HT1080 (cell line): ENCODE measurements around the gene DOCK2. TPM values are rescaled to one million over a fixed set of nuclear protein-coding genes. Genes with fewer than 3 reads are reported as not detected.
"Not testable (repeated sequence)": the region's sequence is repeated elsewhere in the genome, so short reads cannot be mapped to it uniquely, and the experiment has no call there.

Source experiments
- DNase-seq: peaks from one replicate; pipeline ENCODE4 v3.0.0-alpha.2; 2015; ENCODE audit warnings: low read depth
- total RNA-seq: library from RNA; depleted of rRNA; stranded (reverse); fragments of >200 nt; shearing (Covaris generic); gene quantifications from 2 replicates; pipeline ENCODE4 v1.2.3, GENCODE V29; 2014

DOCK2 gene
- total RNA-seq, 1 experiment from 2014 or later, result 2.1 TPM

- no peak for DNase-seq
These were observed 175.7 kb downstream of the DOCK2 start for GRCh38 chr5:169812786-169813185.

DNA sequence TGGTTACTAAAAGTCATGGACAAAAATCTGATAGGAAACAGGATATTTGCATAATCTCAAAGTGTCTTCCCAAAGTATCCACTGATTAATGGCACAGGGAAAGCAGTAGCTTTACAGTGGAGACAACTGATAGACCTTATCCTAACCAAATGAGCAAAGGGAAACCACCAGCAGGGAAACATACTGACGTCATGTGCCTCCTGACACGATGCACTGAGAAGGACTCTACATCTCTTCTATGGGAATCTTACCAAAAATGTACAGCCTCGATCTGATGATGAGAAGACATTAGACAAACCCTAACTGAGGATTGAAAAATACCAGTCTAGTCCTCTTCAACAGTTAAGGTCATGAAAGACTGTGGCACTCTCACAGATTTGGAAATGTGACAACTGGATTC, 177.0 kb downstream of the DOCK2 start:
- no peak for DNase-seq

GRCh38 chr5:169814522-169814921, 177.4 kb downstream of the DOCK2 start:
- no peak for DNase-seq

GRCh38 chr5:169817031-169817430, 180.0 kb downstream of the DOCK2 start:
- DNase-seq, result no peak

- no peak for DNase-seq
These were observed 189.5 kb downstream of the DOCK2 start for GRCh38 chr5:169826618-169827017.

DNA sequence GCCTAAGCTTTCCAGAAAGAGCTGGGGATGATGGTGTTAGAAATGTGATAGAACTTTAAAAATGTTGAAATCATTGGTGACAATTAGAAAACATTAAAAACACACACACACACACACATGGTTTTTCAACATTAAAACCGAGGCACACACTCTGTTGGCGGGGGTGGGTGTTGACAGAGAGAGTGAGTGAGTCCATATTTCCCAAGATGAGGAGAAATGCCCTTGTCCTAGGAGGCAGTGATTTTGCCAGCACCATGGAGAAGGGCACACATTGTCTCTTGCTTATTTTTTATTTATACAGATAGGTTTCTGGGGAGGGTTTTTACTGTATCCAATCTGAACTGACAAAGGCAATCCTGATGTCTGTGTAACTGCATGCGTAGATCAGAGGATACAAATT, 190.7 kb downstream of the DOCK2 start:
- no peak for DNase-seq

DNA sequence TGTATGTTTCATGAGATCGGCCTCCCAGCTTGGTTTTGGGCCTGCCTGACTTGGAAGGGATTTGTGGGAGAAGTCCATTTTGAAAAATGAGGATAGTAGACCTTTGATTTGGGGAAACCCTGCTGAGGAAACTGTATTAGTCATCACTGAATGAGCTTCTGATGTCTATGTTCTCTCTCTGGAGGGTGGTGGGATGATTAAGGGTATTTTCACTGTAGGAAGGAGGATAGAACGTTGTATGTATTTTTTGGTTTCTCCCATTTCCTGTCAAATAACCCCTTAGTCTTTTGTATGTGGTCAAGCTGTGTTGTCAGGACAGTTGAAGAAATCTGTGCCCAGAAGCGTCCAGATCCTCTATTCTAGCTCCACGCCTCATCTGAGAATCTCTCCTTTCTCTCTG, 191.3 kb downstream of the DOCK2 start:
- DNase-seq, result peak; percentile 46

GRCh38 chr5:169831331-169831730, 194.3 kb downstream of the DOCK2 start:
- DNase-seq, result no peak

- no peak for DNase-seq
These were observed 195.2 kb downstream of the DOCK2 start for GRCh38 chr5:169832304-169832703.

GRCh38 chr5:169832845-169833244, 195.8 kb downstream of the DOCK2 start:
- DNase-seq, result no peak

DNA sequence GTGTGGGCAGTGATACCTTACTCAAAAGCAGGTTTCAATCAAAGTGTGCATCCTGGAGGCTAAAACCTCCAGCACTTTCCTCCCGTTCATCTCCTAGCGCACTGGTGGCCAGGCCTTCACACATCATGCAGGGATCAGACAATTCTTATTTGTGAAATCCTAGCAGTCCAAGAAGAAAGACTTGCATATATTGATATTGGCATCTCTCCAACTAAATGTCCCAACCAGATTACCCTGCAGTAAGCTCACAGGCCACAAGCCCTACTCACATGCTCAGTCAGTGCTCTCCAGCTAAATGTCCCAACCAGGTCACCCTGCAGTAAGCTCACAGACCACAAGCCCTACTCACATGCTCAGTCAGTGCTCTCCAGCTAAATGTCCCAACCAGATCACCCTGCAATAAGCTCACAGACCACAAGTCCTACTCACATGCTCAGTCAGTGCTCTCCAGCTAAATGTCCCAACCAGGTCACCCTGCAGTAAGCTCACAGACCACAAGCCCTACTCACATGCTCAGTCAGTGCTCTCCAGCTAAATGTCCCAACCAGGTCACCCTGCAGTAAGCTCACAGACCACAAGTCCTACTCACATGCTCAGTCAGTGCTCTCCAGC, 196.7 kb downstream of the DOCK2 start:
- DNase-seq, result peak; percentile 31

GRCh38 chr5:169834540-169834939, 197.5 kb downstream of the DOCK2 start:
- not testable (repeated sequence) for DNase-seq

- DNase-seq, result no peak
These were observed 199.9 kb downstream of the DOCK2 start for GRCh38 chr5:169836835-169837536.

GRCh38 chr5:169837686-169838085, 200.6 kb downstream of the DOCK2 start:
- no peak for DNase-seq

- no peak for DNase-seq
These were observed 201.6 kb downstream of the DOCK2 start for GRCh38 chr5:169838688-169839087.

GRCh38 chr5:169840405-169840804, 203.3 kb downstream of the DOCK2 start:
- DNase-seq, result no peak

GRCh38 chr5:169842699-169843098, 205.6 kb downstream of the DOCK2 start:
- DNase-seq, result no peak

DNA sequence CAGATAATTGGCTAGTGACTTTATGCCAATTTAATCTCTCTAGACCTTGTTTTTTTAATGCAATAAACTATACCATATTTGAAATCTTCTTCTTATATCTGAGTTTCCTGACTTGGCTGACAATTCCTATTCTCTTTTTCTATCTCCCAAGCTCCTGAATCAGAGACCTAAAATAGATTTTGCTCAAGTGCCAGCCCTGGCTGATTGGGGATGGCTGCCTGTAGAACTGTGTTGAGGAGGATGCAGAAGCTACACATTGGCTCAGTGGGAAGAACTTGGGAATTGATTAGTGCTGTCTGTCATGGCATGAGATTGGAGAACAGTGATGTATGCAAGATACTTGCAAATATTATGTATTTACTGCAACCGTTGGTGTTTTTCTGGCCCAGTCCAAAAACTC, 210.4 kb downstream of the DOCK2 start:
- no peak for DNase-seq

DNA sequence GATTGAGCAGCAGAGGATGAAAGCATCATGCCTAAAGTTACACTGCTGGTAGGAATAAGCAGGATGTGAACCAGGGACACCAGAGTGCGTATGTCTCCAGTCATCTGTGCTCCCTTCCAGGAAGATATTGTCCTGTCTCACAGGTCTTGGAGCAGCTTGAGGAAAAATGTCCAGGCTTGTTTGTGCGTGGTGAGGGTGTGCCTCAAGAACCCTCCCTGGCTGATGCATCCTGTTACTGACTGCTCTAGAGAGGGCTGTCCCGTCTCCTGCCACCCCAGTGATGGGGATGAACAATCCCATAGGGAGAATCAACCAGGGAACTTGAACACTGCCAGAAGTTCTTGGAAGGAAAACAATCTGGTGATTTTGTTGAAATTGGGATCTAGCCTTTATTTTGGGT, 211.2 kb downstream of the DOCK2 start:
- DNase-seq, result no peak

DNA sequence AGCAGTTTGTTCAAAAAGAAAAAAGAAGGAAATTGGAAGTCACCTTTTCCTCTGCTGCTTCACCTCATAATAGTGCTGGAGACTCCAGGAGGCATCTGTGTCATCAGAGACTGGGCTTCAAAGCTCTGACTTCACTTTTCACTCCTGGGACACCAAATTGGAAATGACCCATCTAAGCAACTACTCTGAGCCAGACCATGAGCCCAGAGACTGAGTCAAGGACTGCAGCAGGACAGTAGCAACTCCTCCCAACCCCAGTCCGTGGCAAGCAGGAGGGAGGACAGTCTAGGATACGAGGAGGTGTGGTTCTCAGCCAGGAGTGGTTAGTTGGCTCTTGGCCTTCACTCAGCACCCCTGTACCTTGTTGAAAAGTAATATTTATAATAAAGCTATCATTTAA, 211.7 kb downstream of the DOCK2 start:
- DNase-seq, result no peak

DNA sequence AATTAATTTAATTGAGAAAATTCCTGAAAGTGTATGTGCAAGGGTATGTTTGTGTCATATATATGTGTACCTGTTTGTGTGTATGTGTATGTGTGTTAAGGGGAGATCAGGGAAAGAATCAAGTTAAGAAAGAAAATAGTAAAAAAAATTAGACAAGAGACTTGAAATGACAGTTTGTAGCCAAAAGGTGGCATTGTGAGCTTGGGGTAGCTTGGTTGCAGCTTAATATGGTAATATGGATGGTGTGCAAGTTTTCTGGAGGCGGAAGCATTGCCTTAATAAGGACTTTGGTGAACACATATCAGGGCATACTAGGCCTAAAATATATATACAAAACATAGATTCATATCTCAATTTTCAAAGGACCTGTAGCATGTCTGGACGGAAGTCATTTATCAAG, 213.3 kb downstream of the DOCK2 start:
- DNase-seq, result peak; percentile 13

DNA sequence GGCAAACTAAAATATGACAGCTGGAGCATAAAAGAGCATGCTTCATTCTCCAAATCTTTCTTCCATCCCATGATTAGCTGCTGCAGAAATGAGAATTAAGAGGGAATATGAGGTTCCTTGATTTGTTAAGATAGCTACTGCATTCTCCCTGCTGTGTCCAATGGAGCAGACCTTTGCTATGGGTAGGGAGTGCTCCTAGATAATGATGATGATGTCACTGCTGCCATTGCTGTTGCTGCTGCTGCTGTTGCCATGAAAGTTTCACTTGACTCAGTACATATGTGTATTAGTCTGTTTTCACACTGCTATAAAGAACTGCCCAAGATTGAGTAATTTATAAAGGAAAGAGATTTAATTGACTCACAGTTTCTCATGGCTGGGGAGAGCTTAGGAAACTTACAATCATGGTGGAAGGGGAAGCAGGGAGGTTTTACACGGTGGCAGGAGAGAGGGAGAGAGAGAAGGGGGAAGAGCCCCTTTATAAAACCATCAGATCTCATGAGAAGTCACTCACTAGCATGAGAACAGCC, 214.3 kb downstream of the DOCK2 start:
- DNase-seq, result no peak

DNA sequence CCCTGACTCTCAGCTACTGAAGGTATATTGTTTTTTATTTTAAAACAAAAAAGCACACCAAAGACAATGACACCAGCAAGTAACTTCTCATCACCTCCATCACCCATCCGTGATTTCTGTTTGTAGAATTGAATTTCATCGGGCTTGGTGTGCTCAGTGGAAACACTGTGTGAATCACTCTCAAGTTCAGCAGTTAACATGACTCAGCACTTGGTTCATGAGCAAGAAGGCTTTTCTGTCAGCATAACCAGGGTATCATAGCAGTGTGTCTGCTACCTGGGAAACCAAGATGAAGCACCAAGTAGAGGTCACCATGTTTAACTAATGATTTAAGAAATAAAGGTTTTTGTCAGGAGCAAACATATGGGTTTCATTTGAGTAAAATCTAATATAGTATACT, 219.5 kb downstream of the DOCK2 start:
- DNase-seq, result peak; percentile 81
